Subcutaneous adipose tissue (tissue), 4 donors: ENCODE measurements around the gene PACSIN2. TPM values are rescaled to one million over a fixed set of nuclear protein-coding genes. Genes with fewer than 3 reads are reported as not detected.

ENCODE experiments used
- total RNA-seq, 4 donors: library from RNA; depleted of rRNA; stranded (reverse); fragments of >200 nt; gene quantifications; one replicate each; pipeline ENCODE4 v1.1.0, GENCODE V29; 2016
- TF ChIP-seq, protein P1 (sequence below): fragments of 450-650 bp; IDR thresholded peaks from one replicate; pipeline ENCODE4 v1.5.1; 2016; ENCODE audit warnings: low read depth, mild to moderate bottlenecking, control low read depth, antibody characterized with exemption, moderate library complexity

Gene PACSIN2
- total RNA-seq, 4 donors from 2014 or later, result 36.5 to 45.8 (median 39.9) TPM

DNA sequence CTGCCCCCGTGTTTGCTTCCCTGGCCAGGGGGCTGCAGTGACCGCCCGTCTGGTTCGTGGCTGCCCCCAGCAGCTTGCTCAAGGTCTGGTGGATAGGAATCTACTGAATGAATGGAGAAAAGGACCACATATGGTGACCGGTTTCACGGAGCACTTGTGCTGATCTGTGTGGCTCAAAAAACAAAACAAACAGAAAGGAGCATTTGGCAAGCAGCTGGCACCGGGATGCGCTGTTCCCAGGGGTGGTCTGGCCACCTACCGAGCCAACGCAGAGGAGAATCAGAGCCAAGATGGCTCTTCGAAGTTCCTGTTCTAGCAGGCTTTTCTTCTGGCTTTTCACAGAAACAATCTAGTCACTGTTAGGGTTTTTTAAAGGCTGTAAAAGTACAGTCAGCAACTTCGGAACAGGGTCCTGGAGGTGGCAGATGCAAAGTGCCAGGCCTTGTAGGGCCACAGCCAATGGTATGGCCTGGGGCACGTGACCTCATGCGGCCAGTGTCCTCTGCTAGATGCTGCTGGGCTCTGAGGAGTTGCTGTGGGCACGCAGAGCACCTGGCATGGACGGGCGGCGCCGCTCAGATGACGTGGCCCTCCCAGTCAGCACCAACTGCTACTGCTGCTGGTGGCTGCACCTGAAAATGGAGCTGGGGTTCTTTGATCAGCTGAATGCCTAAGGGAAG, 27.3 kb upstream of the PACSIN2 start:
- TF ChIP-seq, protein P1, sequence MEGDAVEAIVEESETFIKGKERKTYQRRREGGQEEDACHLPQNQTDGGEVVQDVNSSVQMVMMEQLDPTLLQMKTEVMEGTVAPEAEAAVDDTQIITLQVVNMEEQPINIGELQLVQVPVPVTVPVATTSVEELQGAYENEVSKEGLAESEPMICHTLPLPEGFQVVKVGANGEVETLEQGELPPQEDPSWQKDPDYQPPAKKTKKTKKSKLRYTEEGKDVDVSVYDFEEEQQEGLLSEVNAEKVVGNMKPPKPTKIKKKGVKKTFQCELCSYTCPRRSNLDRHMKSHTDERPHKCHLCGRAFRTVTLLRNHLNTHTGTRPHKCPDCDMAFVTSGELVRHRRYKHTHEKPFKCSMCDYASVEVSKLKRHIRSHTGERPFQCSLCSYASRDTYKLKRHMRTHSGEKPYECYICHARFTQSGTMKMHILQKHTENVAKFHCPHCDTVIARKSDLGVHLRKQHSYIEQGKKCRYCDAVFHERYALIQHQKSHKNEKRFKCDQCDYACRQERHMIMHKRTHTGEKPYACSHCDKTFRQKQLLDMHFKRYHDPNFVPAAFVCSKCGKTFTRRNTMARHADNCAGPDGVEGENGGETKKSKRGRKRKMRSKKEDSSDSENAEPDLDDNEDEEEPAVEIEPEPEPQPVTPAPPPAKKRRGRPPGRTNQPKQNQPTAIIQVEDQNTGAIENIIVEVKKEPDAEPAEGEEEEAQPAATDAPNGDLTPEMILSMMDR, result no peak

DNA sequence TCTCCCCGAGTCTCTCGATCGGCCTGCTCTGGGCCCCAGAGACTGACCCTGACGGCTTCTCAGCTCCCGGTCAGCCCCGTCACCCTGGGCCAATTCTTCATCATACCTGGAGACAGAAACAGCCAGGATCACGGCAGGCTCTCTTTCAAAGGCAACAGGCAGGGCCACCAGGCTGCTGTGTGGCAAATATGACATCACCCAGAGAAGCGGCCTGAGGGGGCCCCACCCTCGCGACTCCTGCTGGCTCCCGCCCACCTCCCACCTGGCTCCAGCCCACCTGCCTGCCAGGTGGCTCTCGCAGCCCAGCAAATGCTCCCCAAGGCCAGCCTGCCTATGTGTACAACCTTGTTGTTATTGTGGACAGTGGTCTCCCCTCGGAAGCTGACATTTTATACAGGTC, 24.9 kb upstream of the PACSIN2 start:
- TF ChIP-seq, protein P1, result no peak

DNA sequence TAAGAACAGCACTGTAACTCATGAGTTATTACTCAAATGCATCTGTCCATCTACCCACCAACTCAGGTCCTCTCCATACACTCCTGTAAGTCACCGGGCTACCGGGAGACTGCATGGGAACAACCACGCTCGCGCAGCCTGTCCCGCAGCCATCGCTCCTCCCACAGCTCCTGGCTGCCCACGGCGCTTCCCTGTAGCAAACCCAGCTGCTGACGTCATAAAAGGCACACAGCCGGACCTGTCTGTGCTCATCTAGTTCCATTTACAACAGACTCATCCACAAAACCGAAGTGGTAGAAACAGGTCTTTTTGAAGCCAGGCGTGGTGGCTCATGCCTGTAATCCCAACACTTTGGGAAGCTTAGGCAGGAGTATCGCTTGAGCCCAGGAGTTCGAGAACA, 23.4 kb upstream of the PACSIN2 start:
- TF ChIP-seq, protein P1, result no peak

DNA sequence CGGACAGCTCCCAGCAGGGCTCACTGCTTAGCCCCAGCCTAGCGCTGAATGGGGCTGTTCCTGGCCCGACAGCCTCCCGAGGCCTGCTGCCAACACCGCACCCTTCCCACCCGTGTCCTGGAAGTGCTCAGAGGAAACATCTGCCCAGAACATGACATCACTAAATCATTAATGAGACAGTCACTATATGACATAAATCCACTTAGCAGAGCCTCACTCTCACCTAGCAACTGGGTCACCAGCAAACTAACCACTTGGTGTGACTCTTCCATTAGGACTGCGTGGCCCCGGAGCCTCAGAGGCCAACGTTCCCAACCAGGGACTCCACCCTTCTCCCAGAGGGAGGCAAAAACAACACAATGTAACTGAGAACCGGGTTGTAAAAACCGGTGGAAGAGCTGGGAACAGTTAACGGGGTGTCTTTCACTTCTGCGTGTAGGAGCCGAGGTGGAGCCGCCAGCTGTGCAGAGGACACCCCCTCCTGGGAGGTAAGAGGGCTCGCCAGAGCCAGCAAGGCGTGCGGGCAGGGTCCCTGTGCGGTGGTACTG, 21.4 kb upstream of the PACSIN2 start:
- TF ChIP-seq, protein P1, result no peak

DNA sequence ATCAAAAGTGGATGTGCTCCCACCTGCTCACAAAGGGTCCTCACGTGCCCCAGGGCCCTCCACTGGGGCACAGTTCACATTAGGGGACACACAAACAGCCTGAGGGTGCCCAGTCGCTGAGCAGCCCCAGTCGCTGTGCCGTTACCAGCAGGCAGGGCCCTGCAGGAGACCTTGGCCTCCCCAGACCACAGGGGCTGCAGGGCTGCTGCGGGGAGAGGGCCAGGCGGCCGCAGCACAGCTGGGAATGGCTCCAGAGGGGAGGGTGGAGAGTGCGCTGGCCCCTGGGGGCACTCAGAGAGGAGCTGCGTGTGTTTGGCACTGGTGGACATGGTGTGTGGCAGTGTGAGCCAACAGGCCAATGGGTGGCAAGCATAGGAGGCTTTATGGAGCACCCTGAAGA, 20.3 kb upstream of the PACSIN2 start:
- TF ChIP-seq, protein P1, result no peak

- TF ChIP-seq, protein P1, result no peak
Measured at GRCh38 chr22:43031617-43032016, 16.7 kb upstream of the PACSIN2 start.

DNA sequence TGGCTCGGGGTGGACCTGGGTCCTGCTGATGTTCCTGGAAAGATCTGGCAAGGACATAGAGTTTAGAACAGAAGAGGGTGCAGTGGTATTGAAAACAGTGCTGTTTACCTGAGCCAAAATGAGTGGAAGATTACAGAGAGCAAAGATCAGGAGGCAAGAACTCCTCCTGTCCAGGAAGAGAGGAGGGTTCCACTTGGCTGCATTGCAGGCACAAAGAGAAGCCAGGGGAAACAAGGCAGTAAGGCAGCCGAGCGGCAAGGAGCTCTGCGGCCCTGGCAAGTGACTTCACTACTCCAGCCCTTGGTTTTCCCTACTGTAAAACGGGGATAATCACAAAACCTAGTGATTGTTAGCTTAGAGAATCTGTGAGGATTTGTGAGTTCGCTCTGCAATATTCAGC, 3.7 kb upstream of the PACSIN2 start:
- TF ChIP-seq, protein P1, result no peak
